ENCODE results near the gene ICA1.
A peak's percentile ranks its signal among the peaks of the same experiment; 100 is the strongest.
"Not testable (repeated sequence)": the region's sequence is repeated elsewhere in the genome, so short reads cannot be mapped to it uniquely, and the experiment has no call there.

ICA1 gene

DNA sequence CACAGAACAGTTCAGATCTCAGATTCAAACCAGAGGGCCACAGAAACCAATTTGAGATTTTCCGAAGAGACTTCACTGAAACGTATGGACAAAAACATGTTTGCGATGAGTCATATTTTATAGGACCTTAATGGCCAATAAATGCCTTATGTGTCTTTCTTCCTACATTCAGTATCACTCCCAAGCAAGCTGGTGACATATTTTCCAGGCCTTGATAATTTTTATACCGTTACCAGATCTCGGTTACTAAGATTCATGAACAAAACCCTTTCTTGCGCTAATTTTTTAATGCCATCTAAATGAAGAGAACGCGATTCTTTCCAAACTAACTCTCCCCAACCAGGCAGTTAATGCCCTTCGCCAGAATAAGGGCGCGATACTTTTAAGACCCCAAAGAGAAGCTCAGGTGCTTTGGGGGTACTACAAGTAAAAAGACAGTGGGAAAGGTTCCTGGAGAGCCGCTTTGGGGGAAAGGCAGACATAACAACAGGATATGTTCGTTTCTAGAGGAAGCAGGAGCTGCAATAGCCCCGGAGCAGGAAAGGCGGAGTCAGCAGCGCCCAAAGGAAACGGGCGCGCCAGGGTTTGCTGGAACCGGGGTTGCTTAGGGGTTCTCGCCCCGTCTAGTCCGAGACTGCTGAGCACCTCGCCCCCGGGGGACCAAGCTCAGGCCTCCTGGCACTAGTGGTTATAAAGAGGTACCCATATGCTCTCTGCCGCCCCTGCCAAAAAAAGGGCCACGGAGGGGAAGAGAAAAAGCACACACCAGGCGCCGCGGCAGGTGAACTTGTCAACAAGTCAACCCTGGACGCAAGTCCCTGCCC, 884 bp downstream of the ICA1 start:
- DNase-seq = peak; percentile 78

DNA sequence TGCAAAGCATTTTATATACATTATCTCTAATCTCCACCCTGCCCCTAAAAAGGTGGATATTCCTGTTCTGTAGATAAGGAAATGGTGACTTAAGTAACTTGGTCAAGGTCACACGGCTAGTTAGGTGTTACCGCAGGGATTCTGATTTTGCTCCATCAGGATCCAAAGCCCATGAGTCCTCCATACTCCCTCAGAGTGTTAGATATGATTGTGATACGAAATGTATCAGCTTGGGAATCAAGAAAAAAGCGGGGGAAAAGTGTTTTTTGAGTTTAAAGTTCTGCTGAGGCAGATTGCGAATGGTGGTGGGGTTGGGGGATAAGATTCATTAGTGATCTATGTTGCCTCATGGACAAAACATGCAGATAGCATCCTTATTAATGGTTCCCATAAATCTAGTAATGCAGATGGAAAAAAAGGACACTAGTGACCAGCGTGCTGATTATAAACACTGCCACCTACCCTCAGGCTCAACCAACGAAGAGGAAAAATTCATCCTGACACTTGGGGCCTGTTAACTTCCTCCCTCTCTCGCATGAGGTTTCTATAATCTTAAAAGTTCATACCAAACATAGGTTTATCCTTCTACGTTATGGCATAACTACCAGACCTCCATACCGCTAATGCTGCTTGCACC, 2.3 kb downstream of the ICA1 start:
- no peak for DNase-seq

DNA sequence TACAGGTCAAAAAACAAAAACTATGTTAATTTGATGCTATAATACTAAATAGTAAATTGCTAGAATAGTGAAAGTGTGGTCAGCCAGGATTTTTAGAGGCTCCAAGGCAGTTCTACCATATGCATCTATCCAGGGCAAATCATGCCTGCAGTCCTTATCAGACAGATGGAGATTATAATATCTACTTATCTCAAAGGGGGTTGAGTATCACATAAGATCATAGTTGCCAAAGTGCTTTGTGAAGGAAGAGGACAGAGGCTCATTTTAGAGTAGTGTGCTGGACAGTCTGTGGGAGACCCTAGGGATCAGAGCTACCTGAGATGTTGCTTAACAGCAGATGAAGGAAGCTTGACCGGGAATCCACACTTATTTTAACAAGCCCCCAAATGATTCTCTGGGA, 3.2 kb downstream of the ICA1 start:
- DNase-seq = no peak

DNA sequence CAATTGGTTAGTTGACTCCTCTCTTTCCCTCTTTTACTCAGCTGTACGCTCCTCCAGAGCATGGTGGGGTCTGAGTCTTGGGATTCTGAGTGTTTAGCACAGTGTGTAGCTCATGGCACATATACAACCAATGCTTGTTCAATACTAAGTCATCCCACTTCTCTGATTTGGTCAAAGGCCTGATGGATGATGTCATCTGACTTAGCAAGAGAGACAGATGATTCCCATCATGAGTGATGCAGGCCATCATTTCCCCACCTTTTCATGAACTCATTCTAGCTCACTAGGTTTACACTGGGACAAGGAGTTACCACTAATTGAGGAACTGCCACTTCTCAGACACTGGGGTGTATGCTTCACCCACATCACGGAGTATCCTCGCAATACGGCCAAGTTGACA, 3.8 kb downstream of the ICA1 start:
- DNase-seq = no peak

DNA sequence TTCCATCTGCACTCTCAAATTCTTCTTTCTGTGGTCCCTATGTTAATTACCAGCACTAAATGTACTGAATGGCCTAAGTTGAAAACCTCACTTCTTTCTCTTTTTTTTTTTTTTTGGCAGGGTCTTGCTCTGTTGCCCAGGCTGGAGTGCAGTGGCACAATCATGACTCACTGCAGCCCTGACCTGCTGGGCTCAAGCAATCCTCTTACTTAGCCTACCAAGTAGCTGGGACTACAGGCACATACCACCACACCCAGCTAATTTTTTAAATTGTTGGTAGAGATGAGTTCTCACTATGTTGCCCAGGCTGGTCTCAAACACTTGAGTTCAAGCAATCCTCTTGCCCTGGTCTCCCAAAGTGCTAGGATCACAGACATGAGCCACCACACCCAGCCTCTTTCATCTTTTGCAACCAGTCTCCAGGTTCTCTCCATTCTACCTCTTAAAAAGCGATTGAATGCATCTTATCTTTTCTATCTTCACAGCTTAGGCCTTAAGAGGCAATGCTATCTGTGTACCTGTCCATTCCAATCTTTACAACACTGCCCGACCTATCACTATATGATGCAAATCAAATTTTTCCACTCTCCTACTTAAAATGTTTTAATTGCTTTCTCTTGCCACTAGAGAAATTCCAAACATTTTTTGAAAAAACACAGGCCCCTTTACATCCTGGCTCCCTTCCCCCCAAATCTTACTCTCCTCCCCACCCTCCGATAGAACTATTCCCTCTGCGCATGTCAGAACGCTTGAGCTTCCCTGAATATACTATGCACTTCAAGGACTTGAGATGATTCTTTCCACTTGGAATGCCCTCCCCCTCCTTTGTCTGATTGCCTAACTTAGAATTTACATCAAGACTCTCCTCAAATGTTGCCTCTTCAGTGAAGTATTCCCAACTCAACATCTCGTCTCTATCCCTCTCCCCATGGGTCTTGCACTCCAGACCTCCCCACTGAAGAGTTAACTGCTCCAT, 6.0 kb downstream of the ICA1 start:
- no peak for DNase-seq

DNA sequence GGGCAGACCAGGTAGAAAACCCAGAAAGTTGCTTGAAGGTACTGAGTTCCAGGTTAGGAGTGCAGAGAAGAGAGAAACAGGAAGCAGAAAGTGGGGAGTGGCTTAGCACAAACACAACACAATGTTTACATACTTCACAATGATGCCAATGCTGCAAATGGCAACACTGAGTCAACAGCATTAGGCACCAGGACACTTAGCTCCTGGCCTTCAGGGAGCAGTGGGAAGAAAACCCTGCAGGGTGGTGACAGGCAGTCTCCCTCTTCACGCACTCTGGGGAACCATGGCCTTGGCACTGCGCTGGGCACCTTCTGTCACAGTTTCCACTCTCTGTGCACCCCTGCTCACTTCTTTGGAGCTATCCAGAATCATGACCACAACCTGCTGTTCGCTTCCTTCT, 7.3 kb downstream of the ICA1 start:
- DNase-seq = no peak

DNA sequence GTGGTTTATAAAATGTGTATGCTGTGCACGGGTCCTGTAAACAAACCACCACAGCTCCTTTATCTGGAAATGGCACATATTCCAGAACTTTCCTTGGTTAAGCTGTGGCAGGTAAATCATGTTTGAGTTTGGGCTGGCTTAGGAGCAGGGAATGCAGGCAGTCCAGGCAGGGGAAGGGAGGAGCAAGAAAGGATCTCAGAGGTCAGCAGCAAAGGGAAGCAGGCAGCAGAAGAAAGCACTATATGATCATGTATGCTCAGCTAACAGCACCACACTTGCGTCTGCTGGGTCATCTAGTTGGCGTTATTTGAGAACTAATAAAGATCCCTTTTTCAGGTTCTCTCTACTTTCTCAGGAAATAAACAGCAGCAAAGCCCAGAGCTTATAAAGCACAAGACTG, 7.8 kb downstream of the ICA1 start:
- no peak for DNase-seq

DNA sequence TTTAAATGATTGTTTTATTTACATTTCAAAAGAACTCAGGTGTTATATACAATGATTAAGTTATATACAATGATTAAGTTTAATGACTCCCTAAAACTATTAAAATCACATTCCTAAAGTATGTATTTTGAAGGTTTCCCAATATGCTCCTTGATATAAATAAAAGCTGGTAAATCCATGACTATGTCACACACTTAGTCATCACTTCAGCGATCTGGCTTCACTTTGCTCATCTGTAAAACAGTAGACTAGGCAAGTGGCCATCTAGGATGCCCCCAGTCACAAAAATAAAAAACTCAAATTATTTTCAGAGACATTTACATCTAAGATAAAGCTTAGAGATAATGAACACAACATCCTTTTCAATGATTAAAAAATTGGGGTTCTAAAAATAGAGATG, 10.8 kb downstream of the ICA1 start:
- no peak for DNase-seq

DNA sequence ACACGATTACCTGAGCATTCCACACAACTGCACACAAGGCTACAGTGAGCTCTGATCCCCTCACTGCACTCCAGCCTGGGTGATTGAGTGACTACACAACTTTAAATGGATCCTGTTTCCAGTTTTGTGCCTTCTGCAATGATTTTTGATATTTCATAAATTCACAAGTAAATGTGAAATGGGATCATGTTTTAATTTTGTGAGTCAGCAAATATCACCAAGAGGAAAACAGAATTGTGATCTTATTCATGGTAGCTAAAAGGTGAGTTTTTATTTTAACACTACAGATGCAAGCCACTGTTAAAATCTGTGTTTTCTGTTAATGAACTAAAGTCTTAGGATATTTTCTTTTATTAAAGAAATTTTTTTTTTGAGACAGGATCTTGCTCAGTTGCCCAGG, 11.4 kb downstream of the ICA1 start:
- no peak for DNase-seq

DNA sequence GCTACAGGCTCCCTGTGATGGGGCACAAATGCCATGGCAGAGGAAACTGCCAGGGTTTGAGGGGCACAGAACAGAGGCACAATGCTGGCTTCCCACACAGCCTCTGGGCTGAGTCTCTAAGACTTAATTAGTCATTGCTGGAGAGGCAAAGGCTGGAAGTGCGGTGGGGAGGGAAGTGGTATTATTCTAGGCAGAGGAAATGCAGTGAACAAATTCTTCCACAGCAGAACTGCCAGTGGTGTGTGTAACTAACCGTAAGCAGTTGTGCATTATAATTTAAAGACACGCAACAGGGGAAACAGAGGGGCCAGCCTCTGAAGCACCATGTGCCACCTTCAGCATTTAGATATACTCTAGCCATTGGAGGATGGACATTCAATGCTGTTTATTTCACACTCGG, 12.8 kb downstream of the ICA1 start:
- DNase-seq = peak; percentile 32

DNA sequence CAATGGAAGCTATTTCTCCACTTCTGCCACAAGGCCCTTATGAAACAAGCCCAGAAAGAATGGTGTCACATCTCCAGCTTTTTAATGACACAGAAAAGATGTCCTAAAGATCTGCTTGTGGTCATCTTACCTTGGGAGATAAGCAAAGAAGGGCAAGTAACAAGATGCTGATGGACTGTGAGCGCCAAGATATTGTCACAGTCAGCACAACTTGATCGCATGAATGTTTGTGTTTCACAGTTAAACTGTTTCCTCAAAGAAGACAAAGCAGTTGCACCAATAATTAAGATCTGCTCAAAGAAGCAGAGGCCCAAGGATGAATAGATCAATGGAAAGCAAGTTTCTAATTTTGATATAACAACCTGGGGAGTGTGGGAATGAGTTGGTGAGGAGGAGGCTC, 15.9 kb downstream of the ICA1 start:
- no peak for DNase-seq

DNA sequence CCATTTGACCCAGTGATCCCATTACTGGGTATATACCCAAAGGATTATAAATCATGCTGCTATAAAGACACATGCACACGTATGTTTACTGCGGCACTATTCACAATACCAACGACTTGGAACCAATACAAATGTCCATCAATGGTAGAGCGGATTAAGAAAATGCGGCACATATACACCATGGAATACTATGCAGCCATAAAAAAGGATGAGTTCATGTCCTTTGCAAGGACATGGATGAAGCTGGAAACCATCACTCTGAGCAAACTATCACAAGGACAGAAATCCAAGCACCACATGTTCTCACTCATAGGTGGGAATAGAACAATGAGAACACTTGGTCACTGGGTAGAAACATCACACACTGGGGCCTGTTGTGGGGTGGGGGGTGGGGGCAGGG, 16.9 kb downstream of the ICA1 start:
- DNase-seq = not testable (repeated sequence)

DNA sequence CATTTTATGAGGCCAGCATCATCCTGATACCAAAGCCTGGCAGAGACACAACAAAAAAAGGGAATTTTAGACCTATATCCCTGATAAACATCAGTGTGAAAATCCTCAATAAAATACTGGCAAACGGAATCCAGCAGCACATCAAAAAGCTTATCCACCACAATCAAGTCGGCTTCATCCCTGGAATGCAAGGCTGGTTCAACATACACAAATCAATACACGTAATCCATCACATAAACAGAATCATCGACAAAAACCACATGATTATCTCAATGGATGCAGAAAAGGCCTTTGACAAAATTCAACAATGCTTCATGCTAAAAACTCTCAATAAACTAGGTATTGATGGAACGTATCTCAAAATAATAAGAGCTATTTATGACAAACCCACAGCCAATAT, 18.9 kb downstream of the ICA1 start:
- not testable (repeated sequence) for DNase-seq

DNA sequence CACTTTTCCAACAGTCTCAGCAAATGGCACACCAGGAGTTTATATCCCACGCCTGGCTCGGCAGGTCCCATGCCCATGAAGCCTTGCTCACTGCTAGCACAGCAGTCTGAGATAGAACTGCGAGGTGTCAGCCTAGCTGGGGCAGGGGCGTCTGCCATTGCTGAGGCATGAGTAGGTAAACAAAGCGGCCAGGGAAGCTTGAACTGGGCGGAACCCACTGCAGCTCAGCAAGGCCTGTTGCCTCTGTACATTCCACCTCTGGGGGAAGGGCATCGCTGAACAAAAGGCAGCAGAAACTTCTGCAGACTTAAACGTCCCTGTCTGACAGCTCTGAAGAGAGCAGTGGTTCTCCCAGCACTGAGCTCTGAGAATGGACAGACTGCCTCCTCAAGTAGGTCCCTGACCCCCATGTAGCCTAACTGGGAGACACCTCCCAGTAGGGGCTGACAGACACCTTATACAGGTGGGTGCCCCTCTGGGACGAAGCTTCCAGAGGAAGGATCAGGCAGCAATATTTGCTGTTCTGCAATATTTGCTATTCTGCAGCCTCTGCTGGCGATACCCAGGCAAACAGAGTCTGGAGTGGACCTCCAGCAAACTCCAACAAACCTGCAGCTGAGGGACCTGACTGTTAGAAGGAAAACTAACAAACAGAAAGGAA, 22.1 kb downstream of the ICA1 start:
- not testable (repeated sequence) for DNase-seq

DNA sequence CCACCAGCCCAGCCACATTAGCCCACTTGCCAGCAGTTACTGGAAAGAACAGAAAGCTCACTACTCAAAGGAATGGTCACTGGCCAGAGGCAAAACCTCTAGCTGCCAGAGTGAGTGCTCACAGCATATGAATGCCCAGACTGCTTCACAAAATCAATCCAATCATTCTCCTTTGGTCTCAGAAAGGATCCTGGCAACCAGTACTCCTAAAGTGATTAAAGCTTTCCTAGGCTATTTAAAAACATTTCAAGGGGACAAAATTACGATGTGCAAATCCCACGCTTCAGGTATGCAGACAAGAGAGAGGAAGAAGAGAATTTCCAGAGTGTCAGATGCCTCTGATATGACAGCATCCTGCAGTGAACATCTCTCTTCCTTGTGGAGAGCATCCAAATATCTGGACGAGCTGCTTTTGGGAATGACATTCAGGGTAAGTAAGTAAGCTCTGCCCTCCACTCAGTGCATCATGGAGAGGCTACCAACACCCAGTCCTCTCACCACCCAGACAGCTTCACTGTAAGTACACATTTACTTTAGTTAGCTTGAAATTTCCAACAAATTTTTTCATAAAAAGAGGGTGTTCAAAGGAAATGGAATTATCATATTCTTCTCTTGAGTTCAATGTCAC, 25.1 kb downstream of the ICA1 start:
- no peak for DNase-seq

DNA sequence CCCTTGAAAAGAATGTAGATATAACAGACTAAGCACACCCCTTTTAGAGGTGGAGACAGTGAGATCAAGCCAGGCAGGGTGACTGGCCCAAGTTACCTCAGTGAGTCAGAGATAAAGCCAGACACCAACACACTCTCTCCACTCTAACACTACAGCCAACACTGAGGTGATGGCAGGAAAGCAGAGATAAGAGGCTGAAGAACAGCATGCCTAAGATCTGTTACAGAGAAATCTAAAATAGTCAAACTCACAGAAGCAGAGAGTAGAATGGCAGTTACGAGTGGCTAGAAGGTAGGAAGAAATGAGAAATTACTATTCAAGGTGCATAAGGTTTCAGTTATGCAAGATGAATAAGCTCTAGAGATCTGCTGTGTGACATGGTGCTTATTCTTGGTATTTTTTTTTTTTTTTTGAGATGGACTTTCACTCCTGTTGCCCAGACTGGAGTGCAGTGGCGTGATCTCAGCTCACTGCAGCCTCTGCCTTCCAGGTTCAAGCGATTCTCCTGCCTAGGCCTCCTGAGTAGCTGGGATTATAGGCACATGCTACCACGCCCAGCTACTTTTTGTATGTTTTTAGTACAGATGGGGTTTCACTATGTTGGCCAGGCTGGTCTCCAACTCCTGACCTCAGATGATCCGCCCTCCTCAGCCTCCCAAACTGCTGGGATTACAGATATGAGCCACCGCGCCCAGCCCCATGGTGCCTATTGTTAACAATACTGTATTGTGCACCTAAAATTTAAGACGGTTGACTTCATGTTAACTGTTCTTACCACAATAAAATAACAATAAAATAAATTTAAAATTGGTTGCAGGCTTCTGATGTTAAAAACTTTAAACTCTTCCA, 28.7 kb downstream of the ICA1 start:
- peak; percentile 93 for DNase-seq

DNA sequence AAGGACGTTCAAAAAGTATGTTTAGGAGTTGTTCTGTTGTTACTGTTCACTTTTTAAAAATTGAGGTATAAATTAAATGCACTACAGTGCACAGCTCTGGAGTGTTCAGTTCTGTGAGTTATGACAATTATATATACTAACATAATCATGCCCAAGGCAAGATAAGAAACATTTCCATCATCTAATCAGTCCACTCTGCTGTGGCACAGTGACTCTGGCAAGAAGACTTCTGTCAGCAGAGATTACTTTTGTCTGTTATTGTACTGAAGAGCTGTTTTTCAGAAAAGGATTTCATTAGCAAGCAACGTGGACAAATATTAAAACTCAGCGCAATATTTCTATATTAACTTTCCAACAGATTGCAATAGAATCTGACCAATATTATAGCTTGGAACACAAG, 32.0 kb downstream of the ICA1 start:
- peak; percentile 76 for DNase-seq

DNA sequence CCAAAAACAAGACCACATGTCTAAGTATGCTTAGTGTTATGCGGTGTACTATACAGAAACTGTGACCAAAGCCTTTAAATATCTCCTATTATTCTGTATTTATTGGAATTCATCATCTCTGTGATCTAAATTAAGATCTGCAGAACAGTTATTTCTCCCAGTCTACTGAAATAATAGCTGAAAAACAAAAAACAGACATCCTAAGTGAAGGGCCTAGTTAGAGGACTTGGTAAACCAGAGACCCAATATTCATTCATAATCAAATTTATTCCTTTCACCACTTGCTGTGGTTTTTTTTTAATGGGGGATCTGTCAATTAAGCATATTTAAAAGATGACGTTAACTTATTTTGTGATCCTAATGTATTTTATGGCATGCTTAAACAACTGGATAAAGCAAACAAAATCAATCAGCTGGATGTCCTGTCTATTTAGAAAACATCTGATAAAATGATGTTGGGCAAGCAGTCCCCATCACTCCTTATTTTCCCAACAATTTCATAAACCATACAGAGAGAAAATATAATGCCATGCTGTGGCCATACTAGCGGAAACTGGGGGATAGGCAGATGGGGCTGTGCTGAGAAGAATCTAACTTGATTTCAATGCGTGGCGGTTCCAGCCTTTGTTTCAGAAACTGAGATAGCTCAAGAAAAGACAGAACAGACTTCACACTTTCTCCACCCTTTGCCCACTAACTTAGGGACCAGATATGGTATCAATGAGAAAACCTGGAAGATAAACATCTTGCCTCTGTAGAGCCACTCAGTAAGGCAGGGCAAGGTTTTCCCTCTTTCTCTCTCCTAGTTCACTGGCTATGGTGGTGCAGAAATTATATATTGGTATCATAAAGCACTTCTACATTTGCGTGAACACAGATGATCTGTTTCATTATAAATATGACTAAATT, 32.9 kb downstream of the ICA1 start:
- DNase-seq = peak; percentile 20

DNA sequence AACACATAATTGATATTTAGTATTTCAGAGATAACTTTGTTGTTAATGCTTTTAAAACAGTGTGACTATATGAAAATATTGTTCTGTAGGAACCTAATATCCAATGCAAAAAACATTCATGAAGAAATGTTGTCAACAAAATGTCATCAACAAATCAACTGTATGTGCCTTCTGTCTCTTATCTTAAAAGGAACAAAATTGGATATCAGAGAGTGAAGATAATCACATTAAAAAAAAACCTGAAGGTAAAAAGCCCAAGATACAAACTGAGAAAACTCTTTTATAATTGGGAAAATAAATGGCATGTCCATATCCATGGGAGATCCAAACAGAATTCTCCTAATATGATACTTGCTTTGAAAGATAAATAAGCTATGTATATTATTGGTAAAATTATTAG, 33.9 kb downstream of the ICA1 start:
- DNase-seq = no peak

DNA sequence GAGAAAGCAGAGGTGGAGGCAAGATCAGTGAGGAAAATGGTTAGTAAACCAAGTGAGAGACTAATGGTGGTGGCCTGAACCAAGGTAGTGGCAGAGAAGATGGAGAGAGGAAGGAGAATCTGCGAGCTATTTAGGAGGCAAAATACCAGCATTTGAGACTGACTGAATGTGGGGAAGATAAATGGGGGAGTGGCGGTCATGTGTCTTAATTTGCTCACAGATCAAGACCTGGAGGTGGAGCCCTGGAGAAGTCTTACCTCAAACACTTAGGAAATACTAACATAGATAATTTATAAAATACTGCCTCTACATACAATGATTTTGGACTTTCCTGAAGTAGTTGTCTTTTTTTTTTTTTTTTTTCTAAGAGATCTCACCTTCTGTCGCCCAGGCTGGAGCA, 34.7 kb downstream of the ICA1 start:
- DNase-seq = peak; percentile 28
